ENCODE data around the gene TMEM220.

- TF ChIP-seq ZBTB33 (IDR thresholded peaks at IDR 0.05; ENCODE audit: borderline replicate concordance, low read depth) (no peak), SMC3 (IDR thresholded peaks at IDR 0.05; ENCODE audit: low read depth, low read length) (no peak), CTCF (IDR thresholded peaks at IDR 0.05) (no peak), RFX5 (IDR thresholded peaks at IDR 0.05; ENCODE audit: low read length) (no peak), YY1 (IDR thresholded peaks at IDR 0.05; ENCODE audit: low read depth) (no peak), ELF1 (IDR thresholded peaks at IDR 0.05) (no peak), MXI1 (IDR thresholded peaks at IDR 0.05; ENCODE audit: low read depth, low read length) (no peak), MEF2A (IDR thresholded peaks at IDR 0.05; ENCODE audit: borderline replicate concordance, low read depth) (no peak), POLR2AphosphoS5 (IDR thresholded peaks at IDR 0.05; ENCODE audit: low read depth, low read length) (no peak)
Observed at GRCh38 chr17:10727192-10727591, 2.6 kb downstream of the TMEM220 start.

Data from SK-N-SH (cell line).